Keratinocyte (primary cell): ENCODE measurements around the gene AHRR.

ENCODE experiments used
- EZH2 ChIP-seq: IDR thresholded peaks from one replicate; pipeline ENCODE4 v1.6.1; 2012; ENCODE audit warnings: inconsistent platforms, mild to moderate bottlenecking, low read length, moderate library complexity
- TF ChIP-seq, protein P1 (sequence below), 3 experiments: IDR thresholded peaks in 1 of 3; conservative IDR thresholded peaks in 1 of 3; optimal IDR thresholded peaks in 1 of 3; 2 replicates in 2 of 3; 3 replicates in 1 of 3; pipeline versions ENCODE3 to v1.5.1; 2011; ENCODE audit warnings: low read length in 3 of 3, mild to moderate bottlenecking in 3 of 3, moderate library complexity in 2 of 3, control low read depth in 1 of 3, inconsistent platforms in 1 of 3; ENCODE audit not compliant: insufficient read depth in 2 of 3; ENCODE audit errors: extremely low read depth in 1 of 3

DNA sequence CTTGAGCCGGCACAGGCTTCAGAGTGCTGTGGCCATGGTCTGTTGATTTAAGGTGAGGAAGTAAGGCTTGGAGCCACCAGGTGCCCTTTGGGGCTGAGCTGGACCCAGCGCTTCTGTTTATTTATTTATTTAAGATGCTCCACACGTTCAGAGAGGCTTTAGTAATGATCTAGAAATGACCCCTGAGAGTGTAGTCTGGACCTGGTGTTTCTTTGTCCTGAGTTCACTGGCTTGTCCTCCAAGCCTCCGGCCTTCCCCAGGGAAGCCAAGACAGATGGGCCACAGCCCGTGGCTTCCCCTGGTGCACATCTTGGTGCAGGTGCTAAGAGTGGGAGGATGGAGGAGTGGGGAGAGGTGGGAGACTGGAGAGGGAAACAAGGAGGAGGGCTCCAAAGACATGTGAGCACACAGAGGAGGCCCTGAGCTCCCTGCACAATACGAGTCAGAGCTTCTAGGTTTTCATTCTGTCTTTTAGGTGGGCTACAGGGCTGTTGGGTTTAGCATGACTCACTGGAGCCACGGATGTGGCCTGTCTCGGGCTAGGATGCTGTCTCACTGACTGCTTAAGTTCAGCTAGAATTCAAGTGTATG is 56.9 kb downstream of the AHRR start:
- TF ChIP-seq, protein P1, sequence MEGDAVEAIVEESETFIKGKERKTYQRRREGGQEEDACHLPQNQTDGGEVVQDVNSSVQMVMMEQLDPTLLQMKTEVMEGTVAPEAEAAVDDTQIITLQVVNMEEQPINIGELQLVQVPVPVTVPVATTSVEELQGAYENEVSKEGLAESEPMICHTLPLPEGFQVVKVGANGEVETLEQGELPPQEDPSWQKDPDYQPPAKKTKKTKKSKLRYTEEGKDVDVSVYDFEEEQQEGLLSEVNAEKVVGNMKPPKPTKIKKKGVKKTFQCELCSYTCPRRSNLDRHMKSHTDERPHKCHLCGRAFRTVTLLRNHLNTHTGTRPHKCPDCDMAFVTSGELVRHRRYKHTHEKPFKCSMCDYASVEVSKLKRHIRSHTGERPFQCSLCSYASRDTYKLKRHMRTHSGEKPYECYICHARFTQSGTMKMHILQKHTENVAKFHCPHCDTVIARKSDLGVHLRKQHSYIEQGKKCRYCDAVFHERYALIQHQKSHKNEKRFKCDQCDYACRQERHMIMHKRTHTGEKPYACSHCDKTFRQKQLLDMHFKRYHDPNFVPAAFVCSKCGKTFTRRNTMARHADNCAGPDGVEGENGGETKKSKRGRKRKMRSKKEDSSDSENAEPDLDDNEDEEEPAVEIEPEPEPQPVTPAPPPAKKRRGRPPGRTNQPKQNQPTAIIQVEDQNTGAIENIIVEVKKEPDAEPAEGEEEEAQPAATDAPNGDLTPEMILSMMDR (optimal IDR thresholded peaks at IDR 0.05 in 1 of 3, IDR thresholded peaks at IDR 0.05 in 1 of 3, conservative IDR thresholded peaks at IDR 0.05 in 1 of 3; ENCODE audit: extremely low read depth in 1 of 3, insufficient read depth in 2 of 3, low read length in 3 of 3) = no peak
- no peak for TF ChIP-seq EZH2
